Measurements from ENCODE around the gene SDK2.

Gene SDK2

DNA sequence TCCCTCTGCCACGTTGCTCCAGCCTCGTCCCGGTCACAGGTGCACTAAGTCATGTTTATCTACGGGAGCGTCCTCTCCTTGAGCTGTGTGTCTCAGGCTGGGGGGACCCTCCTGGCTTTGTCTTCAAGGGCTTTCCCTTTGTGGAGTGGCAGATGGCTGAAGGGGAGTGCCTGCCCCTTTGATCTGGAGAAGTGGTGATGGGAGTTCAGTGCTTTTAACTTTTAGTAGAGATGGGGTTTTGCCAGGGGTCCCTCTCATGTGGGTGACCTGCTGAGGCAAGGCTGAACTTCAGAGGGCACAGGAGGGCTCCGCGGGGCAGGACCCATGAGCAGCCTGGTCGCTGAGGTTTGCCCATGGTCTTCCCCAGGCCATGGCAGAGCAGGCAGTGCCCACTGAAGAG lies 259.3 kb downstream of the SDK2 start:
- no peak for DNase-seq

GRCh38 chr17:73380439-73381106 lies 263.7 kb downstream of the SDK2 start:
- DNase-seq = no peak

DNA sequence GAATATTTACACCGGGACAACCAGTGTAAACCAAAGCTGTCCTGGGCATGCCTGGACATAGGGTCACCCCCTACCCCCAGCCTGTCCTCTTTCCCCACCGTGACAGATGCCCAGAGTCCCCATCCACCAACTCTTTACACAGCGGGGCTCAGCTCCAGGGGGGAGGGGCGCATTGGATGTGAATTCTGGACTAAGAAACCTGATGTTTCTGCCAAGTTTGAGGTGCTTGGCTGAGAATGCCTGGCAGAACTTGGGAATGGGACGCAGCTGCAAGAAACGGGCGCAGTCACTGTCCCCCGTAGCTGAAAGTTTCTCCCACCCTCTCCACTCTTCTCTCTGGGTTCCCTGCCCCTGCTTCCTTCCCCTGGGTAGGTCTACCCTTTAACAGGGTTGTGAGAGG lies 264.4 kb downstream of the SDK2 start:
- no peak for DNase-seq

DNA sequence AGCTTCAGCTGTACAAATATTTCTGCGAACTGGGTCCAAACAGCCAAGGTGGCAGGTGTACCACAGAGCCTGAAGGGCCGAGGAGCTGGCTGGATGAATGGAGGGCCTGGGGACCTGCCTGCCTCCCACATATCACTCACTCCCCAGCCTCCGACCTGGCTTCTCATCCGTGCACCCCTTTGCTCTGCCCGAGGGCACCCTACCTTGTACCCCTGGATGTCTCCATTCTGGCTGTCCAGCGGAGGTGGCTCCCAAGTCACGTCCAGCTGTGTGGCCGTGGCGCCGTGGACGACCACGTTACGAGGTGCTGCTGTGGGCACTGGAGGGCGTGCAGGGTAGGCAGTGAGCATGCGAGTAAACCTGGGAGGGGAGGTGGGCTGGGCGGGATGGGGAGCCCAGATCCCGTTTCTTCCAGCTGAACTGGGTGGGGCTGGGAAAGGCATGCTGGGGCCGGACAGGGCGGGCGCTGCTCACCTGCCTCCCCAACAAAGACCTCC lies 265.2 kb downstream of the SDK2 start:
- no peak for DNase-seq

- no peak for DNase-seq
These were observed 267.6 kb downstream of the SDK2 start for GRCh38 chr17:73376636-73377035.

DNA sequence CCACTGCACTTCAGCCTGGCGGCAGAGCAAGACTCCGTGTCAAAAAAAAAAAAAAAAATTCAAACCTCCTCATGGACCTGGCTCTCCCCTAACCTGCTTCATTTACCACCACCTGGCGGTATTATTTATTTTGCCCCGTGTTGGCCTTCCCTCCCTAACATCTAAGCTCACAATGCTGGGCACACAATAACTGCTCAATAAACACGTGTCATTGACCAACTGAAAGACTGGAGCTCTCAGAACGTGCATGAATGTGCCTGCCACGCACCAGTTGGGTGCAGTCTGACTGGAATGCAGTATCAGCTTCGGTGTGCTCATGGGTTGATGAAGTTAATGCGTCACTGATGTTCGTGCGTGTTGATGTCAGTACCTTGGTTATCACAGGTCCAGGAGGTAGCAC lies 268.1 kb downstream of the SDK2 start:
- DNase-seq = no peak

DNA sequence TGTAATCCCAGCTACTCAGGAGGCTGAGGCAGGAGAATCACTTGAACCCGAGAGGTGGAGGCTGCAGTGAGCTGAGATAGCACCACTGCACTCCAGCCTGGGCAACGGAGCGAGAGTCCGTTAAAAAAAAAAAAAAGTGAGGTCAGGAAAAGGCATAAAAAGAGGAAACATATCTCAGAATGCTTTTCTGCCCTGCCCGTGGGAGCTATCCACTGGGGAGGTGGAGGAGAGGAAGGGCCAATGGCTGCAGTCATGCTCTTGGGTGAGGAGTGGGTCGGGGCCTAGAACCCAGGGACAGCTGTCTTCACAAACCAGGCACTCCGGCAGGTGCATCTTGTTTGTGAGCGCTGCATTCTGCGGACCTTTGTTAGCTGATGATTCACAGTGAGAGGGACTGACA lies 272.4 kb downstream of the SDK2 start:
- no peak for DNase-seq

- no peak for DNase-seq
These were observed 273.0 kb downstream of the SDK2 start for GRCh38 chr17:73371285-73371684.

GRCh38 chr17:73369817-73370490 lies 274.3 kb downstream of the SDK2 start:
- DNase-seq = peak; percentile 59

DNA sequence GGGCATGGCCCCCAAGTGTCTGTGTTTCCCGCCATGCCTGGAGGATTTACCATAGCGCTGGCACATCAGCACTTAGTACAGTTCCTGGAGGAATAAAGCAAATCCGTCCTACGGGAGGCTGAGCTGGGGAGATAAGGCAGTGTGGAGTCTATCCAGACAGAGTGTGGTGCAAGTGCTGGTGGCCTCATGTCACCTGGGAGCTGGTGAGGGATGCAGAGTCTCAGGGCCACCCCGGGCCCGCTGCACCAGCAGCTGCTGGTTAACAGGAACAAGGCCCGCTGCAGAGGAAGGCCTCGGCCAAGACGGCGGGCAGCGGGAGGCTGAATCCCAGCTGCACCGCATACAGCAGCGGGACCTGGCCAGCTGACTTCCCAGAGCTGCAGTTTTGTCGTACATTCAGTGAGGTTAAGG lies 275.1 kb downstream of the SDK2 start:
- DNase-seq = no peak

- DNase-seq = no peak
These were observed 276.1 kb downstream of the SDK2 start for GRCh38 chr17:73368085-73368631.

- DNase-seq = no peak
These were observed 278.2 kb downstream of the SDK2 start for GRCh38 chr17:73365906-73366623.

- no peak for DNase-seq
These were observed 278.9 kb downstream of the SDK2 start for GRCh38 chr17:73365301-73365874.

GRCh38 chr17:73364155-73364522 lies 280.1 kb downstream of the SDK2 start:
- no peak for DNase-seq

DNA sequence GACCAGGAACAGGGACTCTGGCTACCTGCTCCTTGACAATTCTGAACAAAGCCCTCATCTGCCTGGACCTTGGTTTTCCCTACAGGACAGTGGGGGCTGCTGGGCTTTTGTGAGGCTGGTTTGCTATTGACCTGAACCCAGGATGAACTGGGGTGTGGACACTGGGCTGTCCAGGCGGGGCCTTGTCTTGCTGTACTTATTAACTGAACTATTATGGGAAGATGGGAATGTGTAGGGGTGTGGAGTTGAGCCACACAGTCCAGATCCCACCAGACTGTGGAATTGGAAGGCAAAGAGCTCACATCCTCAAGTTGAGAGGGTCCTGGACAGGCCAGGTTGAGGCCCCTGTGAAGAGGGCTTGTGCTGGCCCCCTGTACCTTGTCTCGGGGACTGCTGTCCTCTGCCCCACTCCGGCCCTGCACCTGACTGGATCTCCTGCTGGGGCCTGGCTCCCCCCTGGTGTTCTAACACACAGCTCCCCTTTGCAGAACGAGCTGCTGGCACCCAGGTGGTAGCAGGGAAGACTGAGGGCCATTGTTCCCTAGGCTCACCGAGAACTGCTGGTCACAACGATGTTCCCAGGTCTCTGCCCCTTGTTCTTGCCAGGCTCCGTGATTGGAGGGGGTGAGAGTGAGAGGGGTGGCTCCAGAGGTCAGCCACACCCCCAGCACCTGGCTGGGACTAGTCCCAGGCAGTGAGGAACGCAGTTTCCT lies 280.6 kb downstream of the SDK2 start:
- DNase-seq = no peak

DNA sequence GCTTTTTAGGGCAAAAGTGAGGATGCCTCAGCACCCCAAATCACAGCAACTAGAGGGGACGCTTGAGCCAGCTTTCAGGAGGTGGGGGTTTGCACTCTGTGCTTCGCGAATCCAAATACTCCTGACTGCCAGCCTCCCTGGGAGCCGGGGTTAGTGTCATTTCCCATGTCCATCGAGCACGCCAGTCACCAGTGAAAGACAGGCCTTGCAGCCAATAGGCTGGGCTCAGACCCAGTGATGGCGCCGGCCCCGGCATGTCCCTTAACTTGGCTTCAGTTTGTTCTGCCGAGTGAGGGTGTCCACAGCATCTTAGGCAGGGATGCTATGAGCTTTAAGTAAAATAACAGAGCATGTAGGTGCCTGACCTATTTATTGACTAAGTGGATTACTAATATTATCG lies 281.5 kb downstream of the SDK2 start:
- DNase-seq = no peak

DNA sequence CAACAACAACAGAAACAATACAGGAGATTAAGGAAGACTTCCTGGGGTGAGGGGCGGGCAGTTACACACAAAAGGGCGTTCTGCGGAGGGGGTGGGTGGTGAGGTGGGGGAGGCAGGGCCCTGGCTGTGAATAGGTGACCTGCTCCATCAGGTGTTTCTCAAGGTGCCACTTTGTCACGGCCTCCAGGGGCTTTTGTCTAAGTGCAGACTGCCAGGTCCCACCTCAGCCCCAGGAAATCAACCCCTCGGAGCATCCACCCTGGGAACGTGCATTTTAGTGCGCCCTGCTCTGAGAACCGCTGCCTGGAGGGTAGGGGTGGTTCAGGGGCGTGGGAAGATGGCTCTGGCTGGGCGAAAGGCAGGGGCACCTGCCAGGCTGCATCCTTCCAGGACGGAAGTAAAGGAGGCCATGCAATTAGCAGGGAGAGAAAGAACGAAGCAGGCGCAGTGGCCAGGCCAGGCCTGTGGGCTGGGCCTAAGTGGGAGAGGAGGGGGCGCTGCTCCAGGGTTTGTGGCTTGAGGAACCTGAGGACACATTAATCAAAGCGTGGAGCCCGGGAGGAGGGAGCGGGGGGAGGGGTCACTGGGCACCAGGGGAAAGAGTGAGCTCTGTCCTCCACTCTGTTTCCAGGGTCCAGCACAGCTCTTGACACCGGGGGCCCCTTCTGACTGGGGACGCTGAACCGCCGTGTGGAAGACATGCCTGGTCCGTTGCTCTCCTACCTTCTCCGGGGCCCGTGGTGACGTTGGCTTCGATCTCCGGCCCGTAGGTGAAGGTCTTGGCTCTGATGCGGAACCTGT lies 283.1 kb downstream of the SDK2 start:
- no peak for DNase-seq

DNA sequence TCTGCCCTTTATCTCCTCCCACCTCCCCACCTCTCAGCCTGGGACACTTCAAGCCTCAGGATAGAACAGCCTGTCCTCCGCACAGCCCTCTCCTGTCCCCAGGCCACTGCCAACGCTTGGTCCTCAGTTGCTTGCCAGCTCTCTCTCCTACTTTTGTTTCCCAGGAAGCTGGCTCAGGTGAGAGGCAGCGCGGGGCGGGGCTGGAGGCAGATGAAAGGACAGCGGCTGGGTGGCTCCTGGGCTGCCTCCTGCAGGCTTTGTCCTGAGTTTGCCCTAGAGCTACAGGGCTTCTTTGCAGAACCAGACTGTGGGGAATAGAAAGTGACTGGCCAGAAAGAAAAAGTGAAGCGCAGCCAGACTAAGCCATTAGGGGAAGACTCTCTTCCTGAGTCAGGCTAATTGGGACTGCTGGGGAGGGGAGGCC lies 284.2 kb downstream of the SDK2 start:
- no peak for DNase-seq

GRCh38 chr17:73359352-73359751 lies 284.9 kb downstream of the SDK2 start:
- no peak for DNase-seq

DNA sequence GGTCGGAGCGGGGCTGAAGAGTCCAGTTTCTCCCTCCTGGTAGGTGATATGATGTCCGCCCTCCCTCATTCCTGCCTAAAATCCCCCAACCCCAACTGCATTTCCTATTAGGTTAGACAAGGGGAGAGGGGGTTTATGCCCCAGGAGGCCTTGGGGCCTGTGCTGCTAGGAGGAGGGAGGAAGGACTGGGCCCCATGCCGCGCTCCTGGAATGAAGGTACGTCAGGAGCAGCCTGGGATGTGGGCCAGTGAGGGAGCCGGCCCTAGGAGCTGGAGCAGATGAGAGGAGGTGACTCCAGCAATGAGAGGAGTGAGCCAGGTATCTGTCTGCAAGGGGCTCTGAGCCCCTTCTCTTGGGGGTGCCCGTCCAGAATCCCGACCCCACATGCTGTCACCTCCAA lies 285.6 kb downstream of the SDK2 start:
- DNase-seq = no peak

- DNase-seq = no peak
These were observed 286.3 kb downstream of the SDK2 start for GRCh38 chr17:73357981-73358380.

GRCh38 chr17:73357318-73357717 lies 286.9 kb downstream of the SDK2 start:
- no peak for DNase-seq

Measured in NCI-H1092 treated with DMSO at 0.1 percent for 48 hours (cell line).